ENCODE results near the gene KRT222. TPM values are rescaled to one million over a fixed set of nuclear protein-coding genes. Genes with fewer than 3 reads are reported as not detected.

The KRT222 gene
- total and polyA plus RNA-seq, 2 of the 13 experiments (the other 11 are each of a cell fraction or from before 2014, with no cell fraction given), result not detected

DNA sequence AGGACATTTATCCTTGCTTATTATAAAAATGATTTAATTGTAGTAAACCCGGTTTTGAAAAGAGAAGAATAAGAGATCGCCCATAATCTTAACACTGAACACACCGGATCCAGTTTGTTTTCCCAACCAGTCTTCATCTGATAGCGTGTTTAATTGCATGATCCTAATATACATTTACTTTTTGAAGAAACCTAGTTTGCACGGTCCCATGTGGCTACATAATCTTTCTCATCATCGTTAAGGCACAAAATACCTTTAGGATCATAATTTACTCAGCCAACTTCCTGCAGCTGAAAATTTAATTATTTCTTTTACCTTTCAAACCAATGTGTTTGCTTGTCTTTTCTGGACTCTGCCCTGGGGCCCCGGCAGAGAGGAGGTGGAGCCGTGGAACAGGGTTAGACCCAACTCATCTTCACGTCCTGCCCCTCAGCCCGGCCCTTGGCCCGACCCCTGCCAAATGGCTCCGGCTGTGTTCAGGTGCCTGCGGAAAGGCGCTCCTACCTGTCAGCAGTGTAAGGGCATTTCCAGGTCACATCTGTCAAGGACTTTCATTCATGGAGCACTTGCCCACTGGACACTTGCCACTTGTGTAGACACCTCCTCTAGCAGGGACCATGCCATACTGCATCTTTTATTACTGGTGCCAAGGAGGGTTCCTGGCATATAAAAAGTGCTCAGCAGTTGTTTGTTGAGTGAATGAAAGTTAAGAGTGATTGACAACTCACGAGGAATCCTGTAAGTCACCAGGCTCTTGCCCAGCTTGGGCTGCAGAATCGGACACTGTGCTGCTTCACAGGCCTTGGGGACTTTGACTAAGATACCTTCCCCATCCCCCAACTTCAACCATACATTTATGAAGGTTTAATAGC, 46.0 kb downstream of the KRT222 start (continued):
- TF ChIP-seq IRF1 (CRISPR knock-in tag; IDR thresholded peaks at IDR 0.05; ENCODE audit: low read depth) (no peak), ZBTB3 (CRISPR knock-in tag; IDR thresholded peaks at IDR 0.05; ENCODE audit: borderline replicate concordance, low read depth) (no peak), EP300 (IDR thresholded peaks at IDR 0.05; ENCODE audit: low read depth in 2 of 2, low read length in 2 of 2) (0 out of 4 replicates have a peak, but pooled peaks of 1 of the 2 experiments have one; percentile 16), EP300 (CRISPR knock-in tag; IDR thresholded peaks at IDR 0.05; ENCODE audit: borderline replicate concordance) (no peak), ZFP37 (CRISPR knock-in tag; IDR thresholded peaks at IDR 0.05; ENCODE audit: borderline replicate concordance) (no peak), KAT7 (CRISPR knock-in tag; IDR thresholded peaks at IDR 0.05; ENCODE audit: borderline replicate concordance) (no peak), ZNF616 (CRISPR knock-in tag; IDR thresholded peaks at IDR 0.05; ENCODE audit: low read depth) (no peak), XBP1 (CRISPR knock-in tag; IDR thresholded peaks at IDR 0.05) (no peak), ZBTB37 (CRISPR knock-in tag; IDR thresholded peaks at IDR 0.05) (no peak), U2AF1 (optimal IDR thresholded peaks at IDR 0.05; ENCODE audit: low read depth, low read length) (no peak), MED1 (CRISPR knock-in tag; IDR thresholded peaks at IDR 0.05) (0 out of 2 replicates have a peak, but pooled peaks have one; percentile 41), ZNF570 (CRISPR knock-in tag; IDR thresholded peaks at IDR 0.05; ENCODE audit: borderline replicate concordance) (no peak), ZNF879 (CRISPR knock-in tag; IDR thresholded peaks at IDR 0.05) (no peak), ELF3 (CRISPR knock-in tag; IDR thresholded peaks at IDR 0.05) (peak; percentile 75), ZNF841 (CRISPR knock-in tag; IDR thresholded peaks at IDR 0.05; ENCODE audit: borderline replicate concordance) (no peak; the same call in 1 of the 2 replicates), ARNT (IDR thresholded peaks at IDR 0.05) (no peak), ZNF746 (CRISPR knock-in tag; IDR thresholded peaks at IDR 0.05) (no peak), ZBTB43 (CRISPR knock-in tag; conservative IDR thresholded peaks at IDR 0.05) (no peak), ZNF615 (CRISPR knock-in tag; IDR thresholded peaks at IDR 0.05; ENCODE audit: borderline replicate concordance) (no peak), ZNF256 (CRISPR knock-in tag; conservative IDR thresholded peaks at IDR 0.05) (no peak)
- TF ChIP-seq, protein P1, sequence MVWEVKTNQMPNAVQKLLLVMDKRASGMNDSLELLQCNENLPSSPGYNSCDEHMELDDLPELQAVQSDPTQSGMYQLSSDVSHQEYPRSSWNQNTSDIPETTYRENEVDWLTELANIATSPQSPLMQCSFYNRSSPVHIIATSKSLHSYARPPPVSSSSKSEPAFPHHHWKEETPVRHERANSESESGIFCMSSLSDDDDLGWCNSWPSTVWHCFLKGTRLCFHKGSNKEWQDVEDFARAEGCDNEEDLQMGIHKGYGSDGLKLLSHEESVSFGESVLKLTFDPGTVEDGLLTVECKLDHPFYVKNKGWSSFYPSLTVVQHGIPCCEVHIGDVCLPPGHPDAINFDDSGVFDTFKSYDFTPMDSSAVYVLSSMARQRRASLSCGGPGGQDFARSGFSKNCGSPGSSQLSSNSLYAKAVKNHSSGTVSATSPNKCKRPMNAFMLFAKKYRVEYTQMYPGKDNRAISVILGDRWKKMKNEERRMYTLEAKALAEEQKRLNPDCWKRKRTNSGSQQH (CRISPR knock-in tag; IDR thresholded peaks at IDR 0.05; ENCODE audit: low read depth), result peak; percentile 51; the same call in 1 of the 2 replicates
- TF ChIP-seq, protein P2, sequence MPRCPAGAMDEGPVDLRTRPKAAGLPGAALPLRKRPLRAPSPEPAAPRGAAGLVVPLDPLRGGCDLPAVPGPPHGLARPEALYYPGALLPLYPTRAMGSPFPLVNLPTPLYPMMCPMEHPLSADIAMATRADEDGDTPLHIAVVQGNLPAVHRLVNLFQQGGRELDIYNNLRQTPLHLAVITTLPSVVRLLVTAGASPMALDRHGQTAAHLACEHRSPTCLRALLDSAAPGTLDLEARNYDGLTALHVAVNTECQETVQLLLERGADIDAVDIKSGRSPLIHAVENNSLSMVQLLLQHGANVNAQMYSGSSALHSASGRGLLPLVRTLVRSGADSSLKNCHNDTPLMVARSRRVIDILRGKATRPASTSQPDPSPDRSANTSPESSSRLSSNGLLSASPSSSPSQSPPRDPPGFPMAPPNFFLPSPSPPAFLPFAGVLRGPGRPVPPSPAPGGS (CRISPR knock-in tag; IDR thresholded peaks at IDR 0.05), result no peak; the same call in 1 of the 2 replicates
- TF ChIP-seq, protein P3, sequence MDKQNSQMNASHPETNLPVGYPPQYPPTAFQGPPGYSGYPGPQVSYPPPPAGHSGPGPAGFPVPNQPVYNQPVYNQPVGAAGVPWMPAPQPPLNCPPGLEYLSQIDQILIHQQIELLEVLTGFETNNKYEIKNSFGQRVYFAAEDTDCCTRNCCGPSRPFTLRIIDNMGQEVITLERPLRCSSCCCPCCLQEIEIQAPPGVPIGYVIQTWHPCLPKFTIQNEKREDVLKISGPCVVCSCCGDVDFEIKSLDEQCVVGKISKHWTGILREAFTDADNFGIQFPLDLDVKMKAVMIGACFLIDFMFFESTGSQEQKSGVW (CRISPR knock-in tag; IDR thresholded peaks at IDR 0.05; ENCODE audit: borderline replicate concordance), result no peak

Measured in HepG2 (cell line).